GM21723 (cell line): ENCODE results near the gene OR51B6.
"Not testable (repeated sequence)": the region's sequence is repeated elsewhere in the genome, so short reads cannot be mapped to it uniquely, and the experiment has no call there.

ENCODE experiments used
- ATAC-seq: cut with Tn5 transposase; IDR thresholded peaks from one replicate; pipeline ENCODE4 v1.9.1; 2021; ENCODE audit warnings: mild to moderate bottlenecking, moderate library complexity; ENCODE audit not compliant: unreplicated experiment

Gene OR51B6

DNA sequence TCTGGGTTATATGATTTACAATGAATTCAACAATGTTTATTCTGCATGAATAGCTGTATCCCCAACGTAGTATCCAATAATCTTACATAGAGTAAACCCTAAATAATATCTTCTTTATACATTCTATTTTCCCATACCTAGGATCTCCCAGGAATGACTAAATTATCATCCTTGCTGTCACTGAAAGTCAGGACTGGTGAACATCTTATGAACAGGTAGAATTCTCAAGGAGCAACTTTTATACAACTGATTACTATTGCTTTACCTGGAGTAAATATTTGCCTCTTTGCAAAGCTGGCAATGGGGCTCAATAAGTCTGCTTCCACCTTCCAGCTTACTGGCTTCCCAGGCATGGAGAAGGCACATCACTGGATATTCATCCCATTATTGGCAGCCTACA lies at the start of gene OR51B6:
TSS of gene OR51B6 (plus strand) at position 301 of the 400 bp plus-strand sequence. CDS start at position 301, 0 bp downstream.
- ATAC-seq: no peak

- no peak for ATAC-seq
Observed at GRCh38 chr11:5301846-5302245, 49.5 kb upstream of the OR51B6 start, which contains the start of gene OR51B4. OR51B4 (minus strand) TSS chr11:5301946; CDS start chr11:5301946, 0 bp downstream.

DNA sequence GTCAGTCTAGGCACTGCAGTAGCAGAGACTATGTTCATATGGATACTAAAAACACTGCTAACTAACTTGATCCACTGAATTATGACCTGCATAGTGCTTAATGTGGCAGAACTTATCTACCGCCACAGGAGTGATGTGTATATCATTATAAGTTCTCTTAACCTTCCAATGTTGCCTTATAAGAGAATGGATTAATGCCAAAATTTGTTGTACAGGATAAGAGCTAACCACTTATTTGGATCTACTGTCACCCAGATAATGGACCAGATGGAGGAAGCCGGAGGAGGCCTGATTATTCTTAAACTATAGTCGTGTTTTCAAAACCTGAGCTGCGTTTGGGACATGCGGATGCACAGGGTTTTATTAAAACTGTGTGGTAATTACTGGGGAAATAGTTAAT lies 47.7 kb upstream of the OR51B6 start:
- no peak for ATAC-seq

DNA sequence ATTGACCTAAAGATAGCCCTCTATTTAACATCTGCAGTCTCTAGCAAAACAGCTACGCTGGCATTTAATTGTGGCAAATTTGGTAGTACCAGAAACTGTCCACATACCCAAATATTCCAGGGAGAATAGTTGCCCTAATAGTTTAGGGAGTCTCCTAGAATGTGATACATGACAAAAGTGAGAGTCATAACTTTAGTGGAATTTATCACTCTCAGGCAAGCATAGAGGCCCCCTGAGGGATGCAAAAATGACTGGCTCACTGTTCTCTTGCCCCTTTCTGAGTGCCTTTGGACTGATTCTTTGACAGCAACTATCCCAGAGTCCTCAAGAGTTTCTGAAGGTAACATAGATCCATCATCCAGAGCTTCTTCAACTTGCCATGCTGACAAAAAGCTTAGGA lies 47.3 kb upstream of the OR51B6 start:
- no peak for ATAC-seq

GRCh38 chr11:5307256-5308019 lies 43.9 kb upstream of the OR51B6 start:
- no peak for ATAC-seq

DNA sequence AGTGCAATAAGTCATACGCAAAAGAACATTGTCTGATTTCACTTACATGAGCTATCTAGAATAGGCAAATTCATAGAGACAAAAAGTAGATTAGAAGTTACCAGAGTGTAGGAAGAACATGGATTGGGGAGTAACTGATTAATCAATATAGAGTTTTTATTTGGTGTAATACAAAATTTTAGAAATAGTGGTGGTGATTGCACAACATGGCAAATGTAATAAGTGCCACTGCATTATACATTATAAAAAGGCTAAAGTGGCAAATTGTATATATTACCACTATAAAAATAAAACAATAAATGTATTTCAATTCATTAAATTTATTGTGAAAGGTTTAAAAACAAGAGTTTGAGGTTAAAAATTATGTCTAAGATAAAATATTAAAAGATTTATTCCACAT lies 40.9 kb upstream of the OR51B6 start:
- ATAC-seq: no peak

- not testable (repeated sequence) for ATAC-seq
Observed at GRCh38 chr11:5313326-5314023, 37.8 kb upstream of the OR51B6 start.

GRCh38 chr11:5317292-5317691 lies 34.0 kb upstream of the OR51B6 start:
- no peak for ATAC-seq

DNA sequence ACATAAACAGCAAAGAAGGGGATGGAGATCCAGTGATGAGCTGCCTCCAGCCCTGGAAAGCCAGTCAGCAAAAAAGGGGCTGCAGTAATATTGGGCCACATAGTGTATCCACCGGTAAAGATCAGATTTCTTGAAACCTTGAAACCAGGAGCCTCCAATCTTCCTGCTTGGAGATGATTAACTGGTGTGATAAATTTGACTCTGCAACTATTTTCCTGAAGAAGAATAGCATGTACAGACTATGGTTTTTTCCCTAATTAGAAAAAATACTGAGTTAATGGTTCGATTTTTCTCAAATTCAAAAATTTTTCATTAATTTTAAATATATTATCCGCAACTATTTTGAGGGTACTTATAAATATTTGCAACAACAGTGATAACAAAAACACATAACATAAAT lies 27.1 kb upstream of the OR51B6 start, which contains the start of gene OR51B2:
TSS of gene OR51B2 (minus strand) at position 101 of the 400 bp plus-strand sequence. CDS start at position 101, 0 bp downstream.
- ATAC-seq: no peak

GRCh38 chr11:5335170-5335569 lies 16.1 kb upstream of the OR51B6 start:
- no peak for ATAC-seq

DNA sequence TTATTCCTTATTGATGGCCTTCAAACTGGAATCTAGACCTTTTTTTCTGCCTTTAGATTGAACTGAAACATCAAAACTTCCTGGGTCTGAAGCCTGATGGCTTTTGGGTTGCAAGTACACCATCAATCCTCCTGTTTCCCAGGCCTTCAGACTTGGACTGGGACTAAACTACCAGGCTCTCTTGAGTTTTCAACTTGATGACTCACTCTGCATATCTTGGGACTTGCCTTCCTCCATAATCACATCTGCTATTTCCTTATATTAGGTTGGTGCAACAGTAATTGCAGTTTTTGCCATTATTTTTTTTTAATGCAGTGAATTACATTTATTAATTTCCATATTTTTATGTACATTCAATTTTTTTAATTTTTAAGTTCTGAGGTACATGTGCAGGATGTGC lies 15.0 kb upstream of the OR51B6 start:
- ATAC-seq: no peak

DNA sequence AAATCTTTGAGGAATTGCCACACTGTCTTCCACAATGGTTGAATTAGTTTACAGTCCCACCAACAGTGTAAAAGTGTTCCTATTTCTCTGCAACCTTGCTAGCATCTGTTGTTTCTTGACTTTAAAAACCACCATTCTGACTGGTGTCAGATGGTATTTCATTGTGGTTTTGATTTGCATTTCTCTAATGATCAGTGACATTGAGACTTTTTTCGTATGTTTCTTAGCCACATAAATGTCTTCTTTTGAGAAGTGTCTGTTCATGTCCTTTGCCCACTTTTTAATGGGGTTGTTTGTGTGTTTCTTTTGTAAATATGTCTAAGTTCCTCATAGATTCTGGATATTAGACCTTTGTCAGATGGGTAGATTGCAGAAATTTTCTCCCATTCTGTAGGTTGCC lies 14.1 kb upstream of the OR51B6 start:
- ATAC-seq: not testable (repeated sequence)

- peak; percentile 58 for ATAC-seq
Observed at GRCh38 chr11:5339771-5340322, 11.5 kb upstream of the OR51B6 start.

DNA sequence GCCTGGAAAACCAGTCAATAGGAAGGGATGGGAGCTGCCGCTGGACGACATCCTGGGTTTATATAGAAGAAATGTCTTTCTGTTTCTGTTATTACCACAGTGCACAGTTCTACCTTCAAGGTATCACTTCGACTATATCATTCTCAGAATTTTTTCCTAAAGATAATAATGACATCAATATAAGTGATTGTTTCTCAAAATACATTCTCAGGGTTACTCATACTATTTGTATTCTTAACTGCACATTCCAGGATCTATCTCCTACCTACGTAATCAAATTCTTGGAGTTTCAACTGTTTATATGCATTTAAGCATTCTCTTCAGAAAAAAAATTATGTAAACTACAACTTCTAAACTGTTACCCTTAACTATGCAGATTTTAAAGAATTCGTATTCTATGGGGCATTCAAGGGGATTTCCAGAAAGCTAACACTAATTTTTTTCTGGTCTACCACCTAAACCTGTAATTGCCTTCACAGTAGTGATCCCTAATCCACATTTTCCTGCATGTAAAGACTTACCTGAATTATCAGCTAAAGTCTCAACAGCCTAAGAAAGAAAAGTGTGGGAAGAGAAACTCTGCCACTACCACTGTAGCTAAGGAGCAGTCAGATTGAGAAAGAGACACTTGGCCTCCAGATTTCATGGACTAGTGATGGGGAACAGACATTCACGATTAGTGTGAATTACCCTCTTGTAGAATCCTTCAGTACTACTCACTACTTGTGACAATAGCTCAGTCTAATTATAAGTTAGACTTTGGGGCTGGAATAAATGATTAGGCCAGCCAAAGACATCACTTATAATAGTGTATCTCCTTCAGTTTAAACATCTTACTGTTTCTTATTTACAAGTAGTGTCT lies 7.6 kb upstream of the OR51B6 start, which contains the start of gene OR51B5:
TSS of gene OR51B5 (minus strand) at position 51 of the 862 bp plus-strand sequence. CDS start at position 51, 0 bp downstream.
- ATAC-seq: no peak

- no peak for ATAC-seq
Observed at GRCh38 chr11:5345831-5346230, 5.5 kb upstream of the OR51B6 start.

GRCh38 chr11:5348551-5349194 lies 2.6 kb upstream of the OR51B6 start:
- ATAC-seq: no peak

DNA sequence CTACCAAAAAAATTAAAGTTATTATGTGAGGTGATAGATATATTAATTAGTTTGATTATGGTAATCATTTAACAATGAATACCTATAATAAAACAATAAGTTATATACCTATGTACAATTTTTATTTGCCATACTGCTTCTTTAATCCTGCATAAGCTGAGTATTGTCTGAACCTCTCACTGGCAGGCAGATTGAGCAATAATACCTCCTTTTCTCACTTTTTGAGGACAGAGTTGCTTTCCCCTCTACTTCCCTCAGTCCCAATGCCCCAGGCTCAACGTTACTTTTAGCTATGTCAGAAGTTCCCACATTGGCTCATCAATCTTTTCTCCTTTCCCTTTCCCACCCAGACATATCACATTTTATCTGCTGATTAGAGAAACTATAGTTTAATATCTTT lies 1.8 kb upstream of the OR51B6 start:
- ATAC-seq: no peak

DNA sequence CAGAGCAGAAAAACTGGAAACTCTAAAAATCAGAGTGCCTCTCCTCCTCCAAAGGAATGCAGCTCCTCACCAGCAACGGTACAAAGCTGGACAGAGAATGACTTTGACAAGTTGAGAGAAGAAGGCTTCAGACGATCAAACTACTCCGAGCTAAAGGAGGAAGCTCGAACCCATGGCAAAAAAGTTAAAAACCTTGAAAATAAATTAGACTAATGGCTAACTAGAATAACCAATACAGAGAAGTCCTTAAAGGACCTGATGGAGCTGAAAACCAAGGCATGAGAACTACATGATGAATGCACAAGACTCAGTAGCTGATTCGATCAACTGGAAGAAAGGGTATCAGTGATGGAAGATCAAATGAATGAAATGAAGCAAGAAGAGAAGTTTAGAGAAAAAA lies 4.7 kb downstream of the OR51B6 start:
- ATAC-seq: not testable (repeated sequence)

DNA sequence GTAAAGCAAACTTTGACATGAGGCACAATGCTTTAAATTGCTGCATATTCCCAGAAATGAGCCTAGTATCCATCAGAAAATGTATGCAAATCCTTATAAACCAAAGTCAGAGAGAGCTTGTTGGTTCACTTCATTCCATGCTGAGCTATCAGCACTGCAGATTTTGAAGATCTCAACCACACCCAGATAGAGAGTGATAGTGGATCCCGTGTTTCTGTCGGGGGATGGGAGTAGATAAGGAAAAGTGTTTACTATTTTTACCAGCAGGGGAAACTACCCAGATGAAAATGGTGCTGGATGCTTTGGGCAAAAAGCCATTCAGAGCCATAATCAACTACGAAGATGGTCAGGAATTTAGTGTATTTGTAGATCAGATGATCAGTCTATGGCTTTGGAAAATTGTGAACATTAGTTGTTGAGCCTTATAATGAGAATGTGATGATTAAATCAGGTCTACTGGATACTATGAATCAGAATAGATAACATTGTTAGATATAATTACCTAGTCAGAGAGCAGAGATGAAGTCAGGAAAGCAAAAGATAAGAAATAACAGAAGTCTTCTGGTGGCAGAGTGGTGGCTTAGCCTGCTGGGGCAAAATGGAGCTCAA lies 10.8 kb downstream of the OR51B6 start:
- ATAC-seq: no peak

DNA sequence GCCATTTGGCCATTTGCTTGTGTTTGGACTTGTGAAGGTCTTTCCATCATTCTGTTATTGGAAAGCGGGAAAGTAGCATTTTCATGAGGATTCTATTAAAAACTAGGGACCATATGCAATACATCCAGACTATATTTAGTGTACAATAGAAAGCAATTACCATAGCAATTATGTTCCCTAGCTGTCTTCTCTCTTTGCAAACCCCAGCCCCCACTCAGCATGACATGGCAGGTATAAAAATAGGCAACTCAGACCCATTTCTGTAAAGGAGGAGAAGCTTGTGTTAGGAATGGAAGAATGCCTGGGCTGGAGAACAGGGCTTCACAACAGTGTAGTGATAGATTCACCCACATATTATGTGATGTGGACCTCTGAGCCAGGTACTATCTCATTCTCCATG lies 12.4 kb downstream of the OR51B6 start:
- ATAC-seq: no peak
